Spleen (tissue), 7 donors: Measurements from ENCODE around the gene FGD6.

ENCODE experiments used
- CTCF ChIP-seq, 11 experiments: fragments of 200-600 bp in 7 of 11; fragments of 450-650 bp in 4 of 11; sonication (generic) in 4 of 11; IDR thresholded peaks in 8 of 11; conservative IDR thresholded peaks in 3 of 11; 1 replicate in 7 of 11; 2 replicates in 4 of 11; pipeline versions ENCODE4 v1.4.0 to v1.8.0; 2016 to 2021; ENCODE audit warnings: antibody characterized with exemption in 11 of 11, inconsistent platforms in 4 of 11, mild to moderate bottlenecking in 1 of 11
- POLR2A ChIP-seq, 3 donors: fragments of 450-650 bp; IDR thresholded peaks; one replicate each; pipeline ENCODE4 v1.5.1; 2017; ENCODE audit warnings: antibody characterized with exemption in 3 of 3, mild to moderate bottlenecking in 1 of 3
- donor health status: DM: no; HTN: no; CAD: no; lungs with moderate emphysema.
- donor health status: DM: no; HTN: no; CAD: no.
- donor health status: DM: no; HTN: no; CAD: no.

GRCh38 chr12:95164656-95165055, 52.6 kb downstream of the FGD6 start:
- TF ChIP-seq CTCF (IDR thresholded peaks at IDR 0.05 in 8 of 11, conservative IDR thresholded peaks at IDR 0.05 in 3 of 11): no peak
- no peak for TF ChIP-seq POLR2A (IDR thresholded peaks at IDR 0.05)
